ENCODE results near the gene RERE. TPM values are rescaled to one million over a fixed set of nuclear protein-coding genes. Genes with fewer than 3 reads are reported as not detected.

Gene RERE
- polyA plus RNA-seq, 1 of the 3 experiments (the other 2 are of a cell fraction), result 8.1 TPM

- peaks cover 0 to 11% of the 10 kb centered on the region in 2 experiments; a peak in 1 of 4 replicates for H3K4me1 ChIP-seq (ENCODE audit: control insufficient read depth in 1 of 2, insufficient read depth in 2 of 2, low read depth in 1 of 2, low read length in 1 of 2)
- no peaks in the 10 kb centered on the region for H3F3A ChIP-seq (replicated peaks; ENCODE audit: insufficient read depth)
- ChIA-PET POLR2A (no interaction called here), CTCF (interaction anchor here (1.0 to 1.4 kb wide), 2 partner anchors 316 to 318 kb away, joined by 3 to 4 read pairs; no protein-coding TSS in a partner anchor)
- no peak overlapping the region for H3K27ac ChIP-seq (ENCODE audit: low read depth in 2 of 2, low read length in 1 of 2)
- 89% methylated on average over 15 of the region's 16 CpGs for WGBS (ENCODE audit: low lambda C conversion rate)
- no peaks in the 10 kb centered on the region for H3K27me3 ChIP-seq (ENCODE audit: insufficient read depth)
- TF ChIP-seq MEF2A (IDR thresholded peaks at IDR 0.05; ENCODE audit: borderline replicate concordance, low read depth) (no peak), NFIC (IDR thresholded peaks at IDR 0.05; ENCODE audit: borderline replicate concordance) (no peak), MAX (IDR thresholded peaks at IDR 0.05; ENCODE audit: low read depth) (no peak), SMC3 (IDR thresholded peaks at IDR 0.05; ENCODE audit: low read depth, low read length) (no peak), GABPA (IDR thresholded peaks at IDR 0.05; ENCODE audit: low read depth) (no peak), USF1 (IDR thresholded peaks at IDR 0.05; ENCODE audit: borderline replicate concordance, low read depth) (no peak), USF2 (IDR thresholded peaks at IDR 0.05; ENCODE audit: borderline replicate concordance, low read depth, low read length) (no peak), FOXJ3 (CRISPR knock-in tag; IDR thresholded peaks at IDR 0.05) (no peak), PBX3 (IDR thresholded peaks at IDR 0.05) (no peak), JUND (IDR thresholded peaks at IDR 0.05) (no peak), GATA2 (CRISPR knock-in tag; IDR thresholded peaks at IDR 0.05) (no peak), EZH2phosphoT487 (IDR thresholded peaks at IDR 0.05; ENCODE audit: borderline replicate concordance, low read depth) (no peak)
- no peak overlapping the region for H2AFZ ChIP-seq (ENCODE audit: low read depth)
- H4K20me1 ChIP-seq (ENCODE audit: insufficient read depth), result no peaks in the 10 kb centered on the region
- no peak overlapping the region for H3K4me3 ChIP-seq (ENCODE audit: low read depth in 2 of 2, low read length in 1 of 2)
- H3K9me2 ChIP-seq, result no peaks in the 10 kb centered on the region
- no peak overlapping the region for H3K9ac ChIP-seq
- DNase-seq, result no peak
- H3K79me2 ChIP-seq (ENCODE audit: insufficient read depth), result no peaks in the 10 kb centered on the region
- no peak overlapping the region for H3K4me2 ChIP-seq
- no peaks in the 10 kb centered on the region for H3K36me3 ChIP-seq (replicated peaks in 1 of 2; ENCODE audit: control insufficient read depth in 1 of 2, insufficient read depth in 2 of 2, low read length in 1 of 2)
- H3K9me3 ChIP-seq, result no peaks in the 10 kb centered on the region
Observed at GRCh38 chr1:8333246-8333987, 484.0 kb downstream of the RERE start.

GRCh38 chr1:8332806-8333205 is 484.6 kb downstream of the RERE start:
- no peak for DNase-seq
- no peaks in the 10 kb centered on the region for H3K9me3 ChIP-seq
- H2AFZ ChIP-seq (ENCODE audit: low read depth), result no peak overlapping the region
- no peaks in the 10 kb centered on the region for H3K27me3 ChIP-seq (ENCODE audit: insufficient read depth)
- ChIA-PET POLR2A (no interaction called here), CTCF (interaction anchor here (0.9 kb wide), 1 partner anchor 318 kb away, joined by 4 read pairs; no protein-coding TSS in a partner anchor)
- H4K20me1 ChIP-seq (ENCODE audit: insufficient read depth), result no peaks in the 10 kb centered on the region
- H3K4me1 ChIP-seq (ENCODE audit: control insufficient read depth in 1 of 2, insufficient read depth in 2 of 2, low read depth in 1 of 2, low read length in 1 of 2), result peaks cover 0 to 11% of the 10 kb centered on the region in 2 experiments; a peak in 1 of 4 replicates
- no peaks in the 10 kb centered on the region for H3K9me2 ChIP-seq
- no peak overlapping the region for H3K9ac ChIP-seq
- no peaks in the 10 kb centered on the region for H3K79me2 ChIP-seq (ENCODE audit: insufficient read depth)
- H3K4me3 ChIP-seq (ENCODE audit: low read depth in 2 of 2, low read length in 1 of 2), result no peak overlapping the region
- 96% methylated on average over 16 of the region's 16 CpGs for WGBS (ENCODE audit: low lambda C conversion rate)
- H3K36me3 ChIP-seq (replicated peaks in 1 of 2; ENCODE audit: control insufficient read depth in 1 of 2, insufficient read depth in 2 of 2, low read length in 1 of 2), result no peaks in the 10 kb centered on the region
- no peak overlapping the region for H3K4me2 ChIP-seq
- H3K27ac ChIP-seq (ENCODE audit: low read depth in 2 of 2, low read length in 1 of 2), result no peak overlapping the region
- H3F3A ChIP-seq (replicated peaks; ENCODE audit: insufficient read depth), result no peaks in the 10 kb centered on the region
- TF ChIP-seq FOSL2 (IDR thresholded peaks at IDR 0.05; ENCODE audit: borderline replicate concordance, low read depth) (no peak), PBX3 (IDR thresholded peaks at IDR 0.05) (no peak), GATA2 (CRISPR knock-in tag; IDR thresholded peaks at IDR 0.05) (no peak), EP300 (IDR thresholded peaks at IDR 0.05; ENCODE audit: borderline replicate concordance in 1 of 2, low read depth in 1 of 2, low read length in 1 of 2) (no peak), EZH2phosphoT487 (IDR thresholded peaks at IDR 0.05; ENCODE audit: borderline replicate concordance, low read depth) (no peak), SMC3 (IDR thresholded peaks at IDR 0.05; ENCODE audit: low read depth, low read length) (no peak), CHD2 (IDR thresholded peaks at IDR 0.05; ENCODE audit: low read length, partially characterized antibody) (no peak), ELF1 (IDR thresholded peaks at IDR 0.05) (no peak), NRF1 (IDR thresholded peaks at IDR 0.05; ENCODE audit: low read depth, low read length) (no peak), GABPA (IDR thresholded peaks at IDR 0.05; ENCODE audit: low read depth) (no peak), NFIC (IDR thresholded peaks at IDR 0.05; ENCODE audit: borderline replicate concordance) (no peak), TCF12 (IDR thresholded peaks at IDR 0.05) (no peak), POLR2AphosphoS5 (IDR thresholded peaks at IDR 0.05; ENCODE audit: low read depth, low read length) (no peak), RFX5 (IDR thresholded peaks at IDR 0.05; ENCODE audit: low read length) (no peak), USF2 (IDR thresholded peaks at IDR 0.05; ENCODE audit: borderline replicate concordance, low read depth, low read length) (no peak), TEAD4 (IDR thresholded peaks at IDR 0.05; ENCODE audit: borderline replicate concordance, insufficient read depth) (no peak)

Measured in SK-N-SH (cell line).